ENCODE data around the gene XKR7. TPM values are rescaled to one million over a fixed set of nuclear protein-coding genes. Genes with fewer than 3 reads are reported as not detected.
A peak's percentile ranks its signal among the peaks of the same experiment; 100 is the strongest.
"Not testable (repeated sequence)": the region's sequence is repeated elsewhere in the genome, so short reads cannot be mapped to it uniquely, and the experiment has no call there.

Gene XKR7
- total RNA-seq = not detected

GRCh38 chr20:31967830-31968249, at the start of gene XKR7:
Gene XKR7 (plus strand): TSS chr20:31968151. CDS start chr20:31968176, 25 bp downstream.
- H3K9me3 Mint-ChIP-seq = no peaks in the 10 kb centered on the region
- H3K36me3 Mint-ChIP-seq (ENCODE audit: low read depth) = no peaks in the 10 kb centered on the region
- no peak within 1 kb of the TSS for H3K27ac Mint-ChIP-seq
- CTCF ChIA-PET = interaction anchor here (3.9 kb wide), 1 partner anchor 16 kb away, joined by 21 read pairs; the partner anchor contains the start of gene PDRG1
- peaks cover 8% of the 10 kb centered on the region for H3K4me1 Mint-ChIP-seq
- no peak for DNase-seq
- POLR2A ChIA-PET = interaction anchor here (1.5 kb wide), 1 partner anchor 17 kb away, joined by 5 read pairs; no protein-coding TSS in a partner anchor
- H3K4me3 Mint-ChIP-seq = peak within 1 kb of the TSS; percentile 64
- peaks cover 35% of the 10 kb centered on the region for H3K27me3 Mint-ChIP-seq

GRCh38 chr20:31918466-31919105, 49.4 kb upstream of the XKR7 start:
- POLR2A ChIA-PET = no interaction called here
- Mint-ChIP-seq H3K27me3 (peaks cover 24% of the 10 kb centered on the region), H3K27ac (no peak overlapping the region), H3K36me3 (ENCODE audit: low read depth) (no peaks in the 10 kb centered on the region), H3K4me1 (no peaks in the 10 kb centered on the region), H3K4me3 (no peak overlapping the region), H3K9me3 (no peaks in the 10 kb centered on the region)
- no peak for DNase-seq
- CTCF ChIA-PET = interaction anchor here (2.1 kb wide), 1 partner anchor 33 kb away, joined by 5 read pairs; the partner anchor contains the start of gene PDRG1

- CTCF ChIA-PET = interaction anchor here (0.7 to 2.1 kb wide), 2 partner anchors 32 to 64 kb away, joined by 3 to 5 read pairs; partner anchors contain the start of gene PDRG1
- no peaks in the 10 kb centered on the region for H3K4me1 Mint-ChIP-seq
- no peak for DNase-seq
- POLR2A ChIA-PET = no interaction called here
- H3K36me3 Mint-ChIP-seq (ENCODE audit: low read depth) = no peaks in the 10 kb centered on the region
- H3K27ac Mint-ChIP-seq = no peak overlapping the region
- no peaks in the 10 kb centered on the region for H3K9me3 Mint-ChIP-seq
- H3K27me3 Mint-ChIP-seq = peaks cover 29% of the 10 kb centered on the region
- H3K4me3 Mint-ChIP-seq = no peak overlapping the region
Measured at GRCh38 chr20:31919410-31920155, 48.4 kb upstream of the XKR7 start.

GRCh38 chr20:31920275-31920855, 47.6 kb upstream of the XKR7 start:
- Mint-ChIP-seq H3K36me3 (ENCODE audit: low read depth) (no peaks in the 10 kb centered on the region), H3K4me1 (no peaks in the 10 kb centered on the region), H3K27ac (no peak overlapping the region), H3K9me3 (no peaks in the 10 kb centered on the region), H3K27me3 (peaks cover 29% of the 10 kb centered on the region), H3K4me3 (no peak overlapping the region)
- DNase-seq = no peak
- ChIA-PET POLR2A (no interaction called here), CTCF (interaction anchor here (2.1 kb wide), 1 partner anchor 32 kb away, joined by 5 read pairs; the partner anchor contains the start of gene PDRG1)

GRCh38 chr20:31921480-31921879, 46.5 kb upstream of the XKR7 start:
- H3K4me3 Mint-ChIP-seq; POLR2A ChIA-PET; H3K4me1 Mint-ChIP-seq; DNase-seq; H3K9me3 Mint-ChIP-seq; H3K36me3 Mint-ChIP-seq (ENCODE audit: low read depth); H3K27ac Mint-ChIP-seq; CTCF ChIA-PET: not testable (repeated sequence)
- H3K27me3 Mint-ChIP-seq = peaks cover 33% of the 10 kb centered on the region

- no peaks in the 10 kb centered on the region for H3K9me3 Mint-ChIP-seq
- CTCF ChIA-PET = no interaction called here
Measured at GRCh38 chr20:31922181-31922580, 45.8 kb upstream of the XKR7 start.

GRCh38 chr20:31922588-31922987, 45.4 kb upstream of the XKR7 start:
- POLR2A ChIA-PET = no interaction called here
- Mint-ChIP-seq H3K36me3 (ENCODE audit: low read depth) (no peaks in the 10 kb centered on the region), H3K4me1 (no peaks in the 10 kb centered on the region), H3K27ac (no peak overlapping the region), H3K9me3 (no peaks in the 10 kb centered on the region), H3K4me3 (no peak overlapping the region), H3K27me3 (peaks cover 32% of the 10 kb centered on the region)
- CTCF ChIA-PET = no interaction called here
- no peak for DNase-seq

More at GRCh38 chr20:31922181-31922580, 45.8 kb upstream of the XKR7 start:
- peaks cover 33% of the 10 kb centered on the region for H3K27me3 Mint-ChIP-seq
- H3K4me3 Mint-ChIP-seq = no peak overlapping the region
- no peaks in the 10 kb centered on the region for H3K36me3 Mint-ChIP-seq (ENCODE audit: low read depth)
- POLR2A ChIA-PET = no interaction called here
- no peak for DNase-seq
- H3K4me1 Mint-ChIP-seq = no peaks in the 10 kb centered on the region
- no peak overlapping the region for H3K27ac Mint-ChIP-seq

- Mint-ChIP-seq H3K4me1 (no peaks in the 10 kb centered on the region), H3K36me3 (ENCODE audit: low read depth) (no peaks in the 10 kb centered on the region), H3K27me3 (peaks cover 28% of the 10 kb centered on the region), H3K27ac (no peak overlapping the region), H3K4me3 (no peak overlapping the region), H3K9me3 (no peaks in the 10 kb centered on the region)
- ChIA-PET POLR2A (no interaction called here), CTCF (no interaction called here)
- DNase-seq = no peak
Measured at GRCh38 chr20:31923388-31924331, 44.3 kb upstream of the XKR7 start.

GRCh38 chr20:31924561-31924960, 43.4 kb upstream of the XKR7 start:
- CTCF ChIA-PET = no interaction called here
- H3K36me3 Mint-ChIP-seq (ENCODE audit: low read depth) = no peaks in the 10 kb centered on the region
- POLR2A ChIA-PET = no interaction called here
- H3K27me3 Mint-ChIP-seq = peaks cover 25% of the 10 kb centered on the region
- no peaks in the 10 kb centered on the region for H3K9me3 Mint-ChIP-seq
- no peak overlapping the region for H3K4me3 Mint-ChIP-seq
- no peak overlapping the region for H3K27ac Mint-ChIP-seq
- DNase-seq = no peak
- no peaks in the 10 kb centered on the region for H3K4me1 Mint-ChIP-seq

GRCh38 chr20:31925631-31926030, 42.3 kb upstream of the XKR7 start:
- H3K27me3 Mint-ChIP-seq = peaks cover 20% of the 10 kb centered on the region
- H3K9me3 Mint-ChIP-seq = no peaks in the 10 kb centered on the region
- POLR2A ChIA-PET = no interaction called here
- no peaks in the 10 kb centered on the region for H3K4me1 Mint-ChIP-seq
- no peak overlapping the region for H3K4me3 Mint-ChIP-seq
- DNase-seq = no peak
- H3K36me3 Mint-ChIP-seq (ENCODE audit: low read depth) = no peaks in the 10 kb centered on the region
- CTCF ChIA-PET = no interaction called here
- H3K27ac Mint-ChIP-seq = no peak overlapping the region

GRCh38 chr20:31926493-31926892, 41.5 kb upstream of the XKR7 start:
- Mint-ChIP-seq H3K27ac (no peak overlapping the region), H3K9me3 (no peaks in the 10 kb centered on the region), H3K4me1 (no peaks in the 10 kb centered on the region), H3K27me3 (peaks cover 25% of the 10 kb centered on the region), H3K36me3 (ENCODE audit: low read depth) (no peaks in the 10 kb centered on the region), H3K4me3 (no peak overlapping the region)
- POLR2A ChIA-PET = no interaction called here
- no peak for DNase-seq
- CTCF ChIA-PET = interaction anchor here (0.5 kb wide), 1 partner anchor 572 kb away, joined by 3 read pairs; no protein-coding TSS in a partner anchor

- ChIA-PET POLR2A (no interaction called here), CTCF (no interaction called here)
- Mint-ChIP-seq H3K27ac (no peak overlapping the region), H3K36me3 (ENCODE audit: low read depth) (no peaks in the 10 kb centered on the region), H3K9me3 (no peaks in the 10 kb centered on the region), H3K4me3 (no peak overlapping the region), H3K4me1 (no peaks in the 10 kb centered on the region), H3K27me3 (peaks cover 25% of the 10 kb centered on the region)
- DNase-seq = no peak
Measured at GRCh38 chr20:31927627-31928159, 40.3 kb upstream of the XKR7 start.
